Measurements from ENCODE around the gene PRKAR1B.

PRKAR1B gene

GRCh38 chr7:589781-590575, 137.1 kb downstream of the PRKAR1B start:
- no peaks in the 10 kb centered on the region for H3K36me3 ChIP-seq
- H3K4me1 ChIP-seq (ENCODE audit: control insufficient read depth in 1 of 2, insufficient read depth in 1 of 2, low read depth in 1 of 2, low read length in 1 of 2), result peaks cover 0 to 16% of the 10 kb centered on the region in 2 experiments
- H3K9me3 ChIP-seq, result no peaks in the 10 kb centered on the region
- TF ChIP-seq, protein P1, sequence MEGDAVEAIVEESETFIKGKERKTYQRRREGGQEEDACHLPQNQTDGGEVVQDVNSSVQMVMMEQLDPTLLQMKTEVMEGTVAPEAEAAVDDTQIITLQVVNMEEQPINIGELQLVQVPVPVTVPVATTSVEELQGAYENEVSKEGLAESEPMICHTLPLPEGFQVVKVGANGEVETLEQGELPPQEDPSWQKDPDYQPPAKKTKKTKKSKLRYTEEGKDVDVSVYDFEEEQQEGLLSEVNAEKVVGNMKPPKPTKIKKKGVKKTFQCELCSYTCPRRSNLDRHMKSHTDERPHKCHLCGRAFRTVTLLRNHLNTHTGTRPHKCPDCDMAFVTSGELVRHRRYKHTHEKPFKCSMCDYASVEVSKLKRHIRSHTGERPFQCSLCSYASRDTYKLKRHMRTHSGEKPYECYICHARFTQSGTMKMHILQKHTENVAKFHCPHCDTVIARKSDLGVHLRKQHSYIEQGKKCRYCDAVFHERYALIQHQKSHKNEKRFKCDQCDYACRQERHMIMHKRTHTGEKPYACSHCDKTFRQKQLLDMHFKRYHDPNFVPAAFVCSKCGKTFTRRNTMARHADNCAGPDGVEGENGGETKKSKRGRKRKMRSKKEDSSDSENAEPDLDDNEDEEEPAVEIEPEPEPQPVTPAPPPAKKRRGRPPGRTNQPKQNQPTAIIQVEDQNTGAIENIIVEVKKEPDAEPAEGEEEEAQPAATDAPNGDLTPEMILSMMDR (IDR thresholded peaks at IDR 0.05), result no peak
- H3K27ac ChIP-seq, result no peak overlapping the region
- H3K4me3 ChIP-seq (ENCODE audit: low read depth in 1 of 2, low read length in 1 of 2), result no peak overlapping the region
- peaks cover 31% of the 10 kb centered on the region for H3K27me3 ChIP-seq

- H3K36me3 ChIP-seq, result no peaks in the 10 kb centered on the region
- peaks cover 21% of the 10 kb centered on the region for H3K27me3 ChIP-seq
- peaks cover 0 to 17% of the 10 kb centered on the region in 2 experiments for H3K4me1 ChIP-seq (ENCODE audit: control insufficient read depth in 1 of 2, insufficient read depth in 1 of 2, low read depth in 1 of 2, low read length in 1 of 2)
- TF ChIP-seq, protein P1 (IDR thresholded peaks at IDR 0.05), result no peak
- no peak overlapping the region for H3K4me3 ChIP-seq (ENCODE audit: low read depth in 1 of 2, low read length in 1 of 2)
- H3K9me3 ChIP-seq, result no peaks in the 10 kb centered on the region
- no peak overlapping the region for H3K27ac ChIP-seq
These were observed 139.3 kb downstream of the PRKAR1B start for GRCh38 chr7:587767-588166.

- H3K9me3 ChIP-seq, result no peaks in the 10 kb centered on the region
- H3K36me3 ChIP-seq, result no peaks in the 10 kb centered on the region
- H3K4me1 ChIP-seq (ENCODE audit: control insufficient read depth in 1 of 2, insufficient read depth in 1 of 2, low read depth in 1 of 2, low read length in 1 of 2), result peaks cover 0 to 13% of the 10 kb centered on the region in 2 experiments
- no peak overlapping the region for H3K4me3 ChIP-seq (ENCODE audit: low read depth in 1 of 2, low read length in 1 of 2)
- H3K27me3 ChIP-seq, result peaks cover 15% of the 10 kb centered on the region
- TF ChIP-seq, protein P1 (IDR thresholded peaks at IDR 0.05), result no peak
- H3K27ac ChIP-seq, result no peak overlapping the region
These were observed 140.6 kb downstream of the PRKAR1B start for GRCh38 chr7:586494-586893.

DNA sequence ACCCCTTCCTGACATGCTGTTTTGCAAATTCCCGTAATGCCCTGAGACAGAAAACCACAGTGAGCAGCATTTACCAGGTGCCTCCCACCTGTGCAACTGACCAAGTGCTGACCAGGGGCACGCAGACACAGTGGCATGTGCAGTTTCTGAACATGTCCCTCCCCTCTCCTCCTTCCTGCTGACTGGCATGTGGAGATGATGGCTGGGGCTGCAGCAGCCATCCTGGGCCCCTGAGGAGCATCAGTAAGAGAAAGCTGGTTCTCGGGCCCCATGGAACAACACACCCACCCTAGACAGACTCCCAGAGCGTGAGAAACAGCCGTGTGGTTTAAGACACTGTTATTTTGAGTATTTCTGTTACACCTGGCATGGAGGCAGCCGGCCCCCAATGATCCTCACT, 141.2 kb downstream of the PRKAR1B start:
- Histone ChIP-seq H3K36me3 (no peaks in the 10 kb centered on the region), H3K9me3 (no peaks in the 10 kb centered on the region), H3K4me1 (ENCODE audit: control insufficient read depth in 1 of 2, insufficient read depth in 1 of 2, low read depth in 1 of 2, low read length in 1 of 2) (peaks cover 0 to 17% of the 10 kb centered on the region in 2 experiments), H3K27me3 (peaks cover 9% of the 10 kb centered on the region), H3K4me3 (ENCODE audit: low read depth in 1 of 2, low read length in 1 of 2) (no peak overlapping the region), H3K27ac (no peak overlapping the region)
- TF ChIP-seq, protein P1 (IDR thresholded peaks at IDR 0.05), result no peak

GRCh38 chr7:585229-585711, 141.8 kb downstream of the PRKAR1B start:
- Histone ChIP-seq H3K4me1 (ENCODE audit: control insufficient read depth in 1 of 2, insufficient read depth in 1 of 2, low read depth in 1 of 2, low read length in 1 of 2) (peaks cover 0 to 17% of the 10 kb centered on the region in 2 experiments), H3K4me3 (ENCODE audit: low read depth in 1 of 2, low read length in 1 of 2) (no peak overlapping the region), H3K27ac (no peak overlapping the region), H3K27me3 (peaks cover 3% of the 10 kb centered on the region), H3K36me3 (no peaks in the 10 kb centered on the region), H3K9me3 (no peaks in the 10 kb centered on the region)
- TF ChIP-seq, protein P1 (IDR thresholded peaks at IDR 0.05), result no peak

Measured in neutrophil (primary cell).